ENCODE data around the gene PACSIN1. TPM values are rescaled to one million over a fixed set of nuclear protein-coding genes. Genes with fewer than 3 reads are reported as not detected.

The PACSIN1 gene
- total and polyA plus RNA-seq, 4 donors: 0.03 to 0.17 (median 0.15) TPM

DNA sequence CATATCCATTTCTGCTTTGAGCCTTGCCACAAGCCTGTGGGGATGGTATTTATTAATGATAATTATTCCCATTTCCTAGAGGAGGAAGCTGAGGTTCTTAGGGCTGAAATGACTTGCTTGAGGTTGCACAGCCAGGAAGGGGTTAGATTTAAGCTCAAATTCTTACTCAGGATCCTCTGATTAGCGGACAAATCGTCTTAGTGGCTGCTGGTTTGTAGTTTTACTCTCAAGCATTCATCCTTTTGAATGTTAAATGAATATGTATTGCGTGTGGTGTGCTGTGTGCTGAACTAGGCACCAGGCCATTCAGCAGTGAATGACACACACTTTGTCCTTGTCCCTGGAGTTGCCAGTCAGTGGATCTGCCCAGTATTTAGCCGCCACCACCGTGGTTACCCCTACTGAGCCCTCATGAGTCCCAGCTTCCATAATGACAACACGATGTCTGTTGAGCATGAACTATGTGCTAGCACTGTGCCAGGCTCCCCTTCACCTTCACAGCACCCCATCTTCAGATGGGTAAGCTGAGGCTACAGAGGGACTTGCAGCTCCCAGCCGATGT lies 10.0 kb downstream of the PACSIN1 start:
- no peak overlapping the region for H3K9ac ChIP-seq (ENCODE audit: low read depth in 1 of 2, low read length in 2 of 2)
- H3K4me3 ChIP-seq (ENCODE audit: low read depth in 1 of 3, low read length in 3 of 3): no peak overlapping the region
- H3K27me3 ChIP-seq (ENCODE audit: control insufficient read depth in 4 of 4, insufficient read depth in 4 of 4, low read length in 3 of 4): no peaks in the 10 kb centered on the region
- no peak for DNase-seq (ENCODE audit: low spot score)
- peaks cover 0 to 3% (median 0%) of the 10 kb centered on the region in 4 donors for H3K4me1 ChIP-seq (ENCODE audit: control insufficient read depth in 4 of 4, insufficient read depth in 4 of 4, low read length in 3 of 4)
- no peak overlapping the region for H3K27ac ChIP-seq (ENCODE audit: low read depth in 1 of 2, low read length in 2 of 2)
- TF ChIP-seq, protein P1, sequence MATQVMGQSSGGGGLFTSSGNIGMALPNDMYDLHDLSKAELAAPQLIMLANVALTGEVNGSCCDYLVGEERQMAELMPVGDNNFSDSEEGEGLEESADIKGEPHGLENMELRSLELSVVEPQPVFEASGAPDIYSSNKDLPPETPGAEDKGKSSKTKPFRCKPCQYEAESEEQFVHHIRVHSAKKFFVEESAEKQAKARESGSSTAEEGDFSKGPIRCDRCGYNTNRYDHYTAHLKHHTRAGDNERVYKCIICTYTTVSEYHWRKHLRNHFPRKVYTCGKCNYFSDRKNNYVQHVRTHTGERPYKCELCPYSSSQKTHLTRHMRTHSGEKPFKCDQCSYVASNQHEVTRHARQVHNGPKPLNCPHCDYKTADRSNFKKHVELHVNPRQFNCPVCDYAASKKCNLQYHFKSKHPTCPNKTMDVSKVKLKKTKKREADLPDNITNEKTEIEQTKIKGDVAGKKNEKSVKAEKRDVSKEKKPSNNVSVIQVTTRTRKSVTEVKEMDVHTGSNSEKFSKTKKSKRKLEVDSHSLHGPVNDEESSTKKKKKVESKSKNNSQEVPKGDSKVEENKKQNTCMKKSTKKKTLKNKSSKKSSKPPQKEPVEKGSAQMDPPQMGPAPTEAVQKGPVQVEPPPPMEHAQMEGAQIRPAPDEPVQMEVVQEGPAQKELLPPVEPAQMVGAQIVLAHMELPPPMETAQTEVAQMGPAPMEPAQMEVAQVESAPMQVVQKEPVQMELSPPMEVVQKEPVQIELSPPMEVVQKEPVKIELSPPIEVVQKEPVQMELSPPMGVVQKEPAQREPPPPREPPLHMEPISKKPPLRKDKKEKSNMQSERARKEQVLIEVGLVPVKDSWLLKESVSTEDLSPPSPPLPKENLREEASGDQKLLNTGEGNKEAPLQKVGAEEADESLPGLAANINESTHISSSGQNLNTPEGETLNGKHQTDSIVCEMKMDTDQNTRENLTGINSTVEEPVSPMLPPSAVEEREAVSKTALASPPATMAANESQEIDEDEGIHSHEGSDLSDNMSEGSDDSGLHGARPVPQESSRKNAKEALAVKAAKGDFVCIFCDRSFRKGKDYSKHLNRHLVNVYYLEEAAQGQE (IDR thresholded peaks at IDR 0.05): no peak
- TF ChIP-seq NR2F2 (IDR thresholded peaks at IDR 0.05): no peak
- TF ChIP-seq, protein P2, sequence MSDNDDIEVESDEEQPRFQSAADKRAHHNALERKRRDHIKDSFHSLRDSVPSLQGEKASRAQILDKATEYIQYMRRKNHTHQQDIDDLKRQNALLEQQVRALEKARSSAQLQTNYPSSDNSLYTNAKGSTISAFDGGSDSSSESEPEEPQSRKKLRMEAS (IDR thresholded peaks at IDR 0.05): no peak
- no peak for TF ChIP-seq FOXA2 (IDR thresholded peaks at IDR 0.05)
- no peak for TF ChIP-seq RAD21 (IDR thresholded peaks at IDR 0.05)
- TF ChIP-seq RXRA (IDR thresholded peaks at IDR 0.05): no peak
- no peak for TF ChIP-seq EGR1 (IDR thresholded peaks at IDR 0.05; ENCODE audit: low read depth in 2 of 2)
- TF ChIP-seq, protein P3, sequence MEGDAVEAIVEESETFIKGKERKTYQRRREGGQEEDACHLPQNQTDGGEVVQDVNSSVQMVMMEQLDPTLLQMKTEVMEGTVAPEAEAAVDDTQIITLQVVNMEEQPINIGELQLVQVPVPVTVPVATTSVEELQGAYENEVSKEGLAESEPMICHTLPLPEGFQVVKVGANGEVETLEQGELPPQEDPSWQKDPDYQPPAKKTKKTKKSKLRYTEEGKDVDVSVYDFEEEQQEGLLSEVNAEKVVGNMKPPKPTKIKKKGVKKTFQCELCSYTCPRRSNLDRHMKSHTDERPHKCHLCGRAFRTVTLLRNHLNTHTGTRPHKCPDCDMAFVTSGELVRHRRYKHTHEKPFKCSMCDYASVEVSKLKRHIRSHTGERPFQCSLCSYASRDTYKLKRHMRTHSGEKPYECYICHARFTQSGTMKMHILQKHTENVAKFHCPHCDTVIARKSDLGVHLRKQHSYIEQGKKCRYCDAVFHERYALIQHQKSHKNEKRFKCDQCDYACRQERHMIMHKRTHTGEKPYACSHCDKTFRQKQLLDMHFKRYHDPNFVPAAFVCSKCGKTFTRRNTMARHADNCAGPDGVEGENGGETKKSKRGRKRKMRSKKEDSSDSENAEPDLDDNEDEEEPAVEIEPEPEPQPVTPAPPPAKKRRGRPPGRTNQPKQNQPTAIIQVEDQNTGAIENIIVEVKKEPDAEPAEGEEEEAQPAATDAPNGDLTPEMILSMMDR (IDR thresholded peaks at IDR 0.05; ENCODE audit: low read depth, low read length, missing input control): no peak
- TF ChIP-seq, protein P4, sequence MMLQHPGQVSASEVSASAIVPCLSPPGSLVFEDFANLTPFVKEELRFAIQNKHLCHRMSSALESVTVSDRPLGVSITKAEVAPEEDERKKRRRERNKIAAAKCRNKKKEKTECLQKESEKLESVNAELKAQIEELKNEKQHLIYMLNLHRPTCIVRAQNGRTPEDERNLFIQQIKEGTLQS (IDR thresholded peaks at IDR 0.05): no peak
- TF ChIP-seq FOXA1 (IDR thresholded peaks at IDR 0.05): no peak
- TF ChIP-seq SP1 (IDR thresholded peaks at IDR 0.05): no peak
- no peak for TF ChIP-seq HNF4A (conservative IDR thresholded peaks at IDR 0.05)
- TF ChIP-seq, protein P5, sequence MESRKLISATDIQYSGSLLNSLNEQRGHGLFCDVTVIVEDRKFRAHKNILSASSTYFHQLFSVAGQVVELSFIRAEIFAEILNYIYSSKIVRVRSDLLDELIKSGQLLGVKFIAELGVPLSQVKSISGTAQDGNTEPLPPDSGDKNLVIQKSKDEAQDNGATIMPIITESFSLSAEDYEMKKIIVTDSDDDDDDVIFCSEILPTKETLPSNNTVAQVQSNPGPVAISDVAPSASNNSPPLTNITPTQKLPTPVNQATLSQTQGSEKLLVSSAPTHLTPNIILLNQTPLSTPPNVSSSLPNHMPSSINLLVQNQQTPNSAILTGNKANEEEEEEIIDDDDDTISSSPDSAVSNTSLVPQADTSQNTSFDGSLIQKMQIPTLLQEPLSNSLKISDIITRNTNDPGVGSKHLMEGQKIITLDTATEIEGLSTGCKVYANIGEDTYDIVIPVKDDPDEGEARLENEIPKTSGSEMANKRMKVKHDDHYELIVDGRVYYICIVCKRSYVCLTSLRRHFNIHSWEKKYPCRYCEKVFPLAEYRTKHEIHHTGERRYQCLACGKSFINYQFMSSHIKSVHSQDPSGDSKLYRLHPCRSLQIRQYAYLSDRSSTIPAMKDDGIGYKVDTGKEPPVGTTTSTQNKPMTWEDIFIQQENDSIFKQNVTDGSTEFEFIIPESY (IDR thresholded peaks at IDR 0.05): no peak
- TF ChIP-seq TAF1 (conservative IDR thresholded peaks at IDR 0.05): no peak
- no peak for TF ChIP-seq GABPA (IDR thresholded peaks at IDR 0.05 in 1 of 2, conservative IDR thresholded peaks at IDR 0.05 in 1 of 2)
- TF ChIP-seq YY1 (IDR thresholded peaks at IDR 0.05): no peak
- H3K9me3 ChIP-seq (ENCODE audit: control insufficient read depth in 4 of 4, low read length in 3 of 4): no peaks in the 10 kb centered on the region
- H3K36me3 ChIP-seq (ENCODE audit: control insufficient read depth in 4 of 4, insufficient read depth in 3 of 4, low read depth in 1 of 4, low read length in 3 of 4): no peaks in the 10 kb centered on the region
- 78% methylated on average over 7 of the region's 7 CpGs for WGBS
